Lower leg skin (tissue), 4 donors: ENCODE data around the gene RASGRP4. TPM values are rescaled to one million over a fixed set of nuclear protein-coding genes. Genes with fewer than 3 reads are reported as not detected.

ENCODE experiments used
- DNase-seq, 2 donors: peaks; one replicate each; pipeline ENCODE4 v3.0.0-alpha.2; 2019; ENCODE audit warnings: low spot score in 2 of 2
- H3K4me3 ChIP-seq: fragments of 200-600 bp; sonication (generic); 2 replicates; pipeline ENCODE4 v1.5.1; 2017; ENCODE audit warnings: mild to moderate bottlenecking, low read depth; ENCODE audit not compliant: poor library complexity, severe bottlenecking
- CTCF ChIP-seq, 3 donors: fragments of 450-650 bp; IDR thresholded peaks; one replicate each; pipeline ENCODE4 v1.5.1; 2016; ENCODE audit warnings: antibody characterized with exemption in 3 of 3, mild to moderate bottlenecking in 3 of 3, moderate library complexity in 2 of 3
- POLR2A ChIP-seq, 2 donors: fragments of 450-650 bp; IDR thresholded peaks; one replicate each; pipeline ENCODE4 v1.6.1; 2016 to 2017; ENCODE audit warnings: antibody characterized with exemption in 2 of 2, mild to moderate bottlenecking in 1 of 2, moderate library complexity in 1 of 2
- WGBS, 2 donors: methylation state at CpG; one replicate each; pipeline ENCODE4 v1.1.5; 2018; 5-methylcytosine and 5-hydroxymethylcytosine counted together
- intact Hi-C: fragments of 100-400 bp; cut with DNase I; formaldehyde crosslinking; loops from one replicate; pipeline ENCODE4 v1.15.0; 2023; ENCODE audit warnings: low total_unique reads
- total RNA-seq, 4 donors: library from RNA; depleted of rRNA; stranded (reverse); fragments of >200 nt; gene quantifications; one replicate each; pipeline ENCODE4 v1.1.0, GENCODE V29; 2016

RASGRP4 gene
- total RNA-seq, 4 donors from 2014 or later, result 1.3 to 2.3 (median 1.7) TPM

- TF ChIP-seq CTCF (IDR thresholded peaks at IDR 0.05) (no peak), POLR2A (IDR thresholded peaks at IDR 0.05) (no peak)
- DNase-seq, result no peak
- H3K4me3 ChIP-seq, result no peak overlapping the region
- 73 to 75% methylated on average over 6 of the region's 6 CpGs for WGBS, 2 donors
- intact Hi-C loops, result no loop called here
Measured at GRCh38 chr19:38392707-38393308, 33.2 kb downstream of the RASGRP4 start.

GRCh38 chr19:38391911-38392464, 34.0 kb downstream of the RASGRP4 start:
- TF ChIP-seq POLR2A (IDR thresholded peaks at IDR 0.05) (no peak), CTCF (IDR thresholded peaks at IDR 0.05) (no peak)
- WGBS, 2 donors, result 64 to 65% methylated on average over 8 of the region's 8 CpGs
- intact Hi-C loops, result no loop called here
- DNase-seq, result no peak
- no peak overlapping the region for H3K4me3 ChIP-seq

GRCh38 chr19:38389957-38390924, 35.8 kb downstream of the RASGRP4 start:
- WGBS, 2 donors, result 56 to 58% methylated on average over 18 to 20 of the region's 22 CpGs
- DNase-seq, result no peak
- H3K4me3 ChIP-seq, result no peak overlapping the region
- intact Hi-C loops, result no loop called here
- TF ChIP-seq POLR2A (IDR thresholded peaks at IDR 0.05) (no peak), CTCF (IDR thresholded peaks at IDR 0.05) (no peak)

- no peak for DNase-seq
- H3K4me3 ChIP-seq, result no peak overlapping the region
- intact Hi-C loops, result no loop called here
- 8 to 14% methylated on average over 25 to 27 of the region's 28 CpGs for WGBS, 2 donors
- no peak for TF ChIP-seq POLR2A (IDR thresholded peaks at IDR 0.05)
- TF ChIP-seq CTCF (IDR thresholded peaks at IDR 0.05), result no peak
Measured at GRCh38 chr19:38389101-38389925, 36.7 kb downstream of the RASGRP4 start.

GRCh38 chr19:38388349-38389100, 37.5 kb downstream of the RASGRP4 start, which contains the start of gene SPRED3:
SPRED3 (plus strand) TSS chr19:38388697; CDS start chr19:38390303, 1,606 bp downstream.
- intact Hi-C loops, result no loop called here
- DNase-seq, result no peak
- TF ChIP-seq CTCF (IDR thresholded peaks at IDR 0.05) (no peak), POLR2A (IDR thresholded peaks at IDR 0.05) (no peak)
- 0 to 3% methylated on average over 15 to 27 of the region's 46 CpGs for WGBS, 2 donors
- H3K4me3 ChIP-seq, result peak within 1 kb of the TSS; percentile 21
